Chondrocyte (in vitro differentiated cells): ENCODE data around the gene HHIPL1. TPM values are rescaled to one million over a fixed set of nuclear protein-coding genes. Genes with fewer than 3 reads are reported as not detected.

Source experiments
- DNase-seq: peaks from one replicate; pipeline ENCODE4 v3.0.0; 2021; ENCODE audit warnings: mixed read lengths, low spot score
- H3K27ac Mint-ChIP-seq: one replicate; pipeline ENCODE4 v1.8.0; 2021; ENCODE audit warnings: mild to moderate bottlenecking, moderate library complexity, mixed read lengths; ENCODE audit not compliant: unreplicated experiment
- H3K27me3 Mint-ChIP-seq: 2 replicates; pipeline ENCODE4 v1.8.0; 2021; ENCODE audit warnings: low read depth, mixed read lengths
- H3K36me3 Mint-ChIP-seq: 2 replicates; pipeline ENCODE4 v1.8.0; 2021; ENCODE audit warnings: low read depth, mixed read lengths
- H3K4me1 Mint-ChIP-seq: 2 replicates; pipeline ENCODE4 v1.8.0; 2021; ENCODE audit warnings: low read depth, mild to moderate bottlenecking, mixed read lengths
- H3K4me3 Mint-ChIP-seq: one replicate; pipeline ENCODE4 v1.8.0; 2021; ENCODE audit warnings: mild to moderate bottlenecking, moderate library complexity, mixed read lengths; ENCODE audit not compliant: unreplicated experiment
- H3K9me3 Mint-ChIP-seq: 2 replicates; pipeline ENCODE4 v1.8.0; 2021; ENCODE audit warnings: low read depth, mixed read lengths
- total RNA-seq: library from RNA; stranded (reverse); gene quantifications from 3 replicates; pipeline ENCODE4 v1.2.1, GENCODE V29; 2021
- TF ChIP-seq, protein P1 (sequence below): fragments of 200-600 bp; sonication (generic); IDR thresholded peaks from 2 replicates; pipeline ENCODE4 v1.5.0; 2021; ENCODE audit warnings: antibody characterized with exemption, mild to moderate bottlenecking, moderate library complexity

The HHIPL1 gene
- total RNA-seq, 1 donor from 2014 or later: 5.6 TPM

DNA sequence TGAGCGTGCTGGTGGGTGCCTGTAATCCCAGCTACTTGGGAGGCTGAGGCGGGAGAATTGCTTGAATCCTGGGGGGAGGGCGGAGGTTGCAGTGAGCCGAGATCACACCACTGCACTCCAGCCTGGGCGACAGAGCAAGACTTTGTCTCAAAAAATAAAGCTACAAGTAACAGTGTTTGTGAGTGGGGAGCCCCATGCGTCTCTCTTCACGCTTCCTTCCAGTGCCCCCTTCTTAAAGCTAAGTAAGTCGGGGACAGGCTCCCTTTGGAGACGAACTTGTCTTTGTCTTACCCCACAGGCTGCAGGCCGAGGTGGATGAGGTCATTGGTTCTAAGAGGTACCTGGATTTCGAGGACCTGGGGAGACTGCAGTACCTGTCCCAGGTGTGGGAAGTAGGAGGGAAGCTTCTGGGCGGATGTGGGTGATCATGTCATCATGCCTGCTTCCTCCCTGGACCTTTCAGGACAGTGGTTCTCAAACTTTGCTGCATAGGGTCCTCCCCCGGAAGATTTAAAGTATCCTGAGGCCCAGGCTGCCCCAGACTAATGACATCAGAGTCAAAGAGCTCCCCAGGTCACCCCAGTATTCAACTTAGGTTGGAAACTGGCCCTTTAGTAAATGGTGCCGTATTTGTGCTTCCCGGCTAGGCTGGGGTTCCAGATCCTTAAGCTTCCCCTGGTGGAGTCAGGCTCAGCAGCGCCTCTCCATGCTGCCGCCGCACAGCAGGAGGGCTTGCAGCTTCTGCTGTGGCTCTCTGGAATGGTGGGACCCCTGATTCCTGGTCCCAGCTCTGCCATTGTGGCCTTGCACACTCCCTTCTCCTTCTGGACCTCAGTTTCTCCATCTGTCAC lies 76.2 kb downstream of the HHIPL1 start:
- H3K27me3 Mint-ChIP-seq: peaks cover 7% of the 10 kb centered on the region
- TF ChIP-seq, protein P1, sequence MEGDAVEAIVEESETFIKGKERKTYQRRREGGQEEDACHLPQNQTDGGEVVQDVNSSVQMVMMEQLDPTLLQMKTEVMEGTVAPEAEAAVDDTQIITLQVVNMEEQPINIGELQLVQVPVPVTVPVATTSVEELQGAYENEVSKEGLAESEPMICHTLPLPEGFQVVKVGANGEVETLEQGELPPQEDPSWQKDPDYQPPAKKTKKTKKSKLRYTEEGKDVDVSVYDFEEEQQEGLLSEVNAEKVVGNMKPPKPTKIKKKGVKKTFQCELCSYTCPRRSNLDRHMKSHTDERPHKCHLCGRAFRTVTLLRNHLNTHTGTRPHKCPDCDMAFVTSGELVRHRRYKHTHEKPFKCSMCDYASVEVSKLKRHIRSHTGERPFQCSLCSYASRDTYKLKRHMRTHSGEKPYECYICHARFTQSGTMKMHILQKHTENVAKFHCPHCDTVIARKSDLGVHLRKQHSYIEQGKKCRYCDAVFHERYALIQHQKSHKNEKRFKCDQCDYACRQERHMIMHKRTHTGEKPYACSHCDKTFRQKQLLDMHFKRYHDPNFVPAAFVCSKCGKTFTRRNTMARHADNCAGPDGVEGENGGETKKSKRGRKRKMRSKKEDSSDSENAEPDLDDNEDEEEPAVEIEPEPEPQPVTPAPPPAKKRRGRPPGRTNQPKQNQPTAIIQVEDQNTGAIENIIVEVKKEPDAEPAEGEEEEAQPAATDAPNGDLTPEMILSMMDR: no peak
- H3K27ac Mint-ChIP-seq: no peak overlapping the region
- H3K4me1 Mint-ChIP-seq: no peaks in the 10 kb centered on the region
- H3K9me3 Mint-ChIP-seq: no peaks in the 10 kb centered on the region
- H3K4me3 Mint-ChIP-seq: no peak overlapping the region
- no peaks in the 10 kb centered on the region for H3K36me3 Mint-ChIP-seq
- DNase-seq: peak; percentile 37

DNA sequence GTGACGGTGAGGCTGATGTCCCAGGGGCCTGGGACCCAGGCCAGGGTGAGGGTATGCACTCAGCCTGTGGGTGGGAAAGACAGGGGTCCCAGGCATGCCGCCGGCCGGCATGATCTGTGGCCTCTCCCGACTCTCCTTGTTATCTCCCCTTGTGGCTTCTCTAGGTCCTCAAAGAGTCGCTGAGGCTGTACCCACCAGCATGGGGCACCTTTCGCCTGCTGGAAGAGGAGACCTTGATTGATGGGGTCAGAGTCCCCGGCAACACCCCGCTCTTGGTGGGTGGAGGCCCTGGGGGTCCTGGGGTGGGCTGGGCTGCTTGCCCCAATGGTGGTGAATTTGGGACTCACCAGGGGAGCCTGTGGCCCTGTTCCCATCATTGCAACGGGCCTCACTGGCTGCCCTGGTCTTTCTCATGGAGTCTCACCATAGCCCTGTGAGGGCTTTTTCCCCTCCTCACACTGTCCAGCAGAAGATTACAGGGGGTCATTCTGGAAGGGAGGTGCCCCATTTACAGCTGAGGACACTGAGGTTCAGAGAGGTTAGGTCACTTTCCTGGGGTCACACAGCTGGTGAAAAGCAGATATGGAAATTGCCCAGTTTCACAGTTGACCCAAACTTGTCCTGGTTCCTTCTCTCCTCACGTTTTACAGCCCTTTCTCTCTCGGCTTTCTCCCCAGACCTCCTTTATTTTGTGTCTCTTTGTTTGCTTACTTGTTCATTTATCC lies 77.0 kb downstream of the HHIPL1 start:
- no peaks in the 10 kb centered on the region for H3K9me3 Mint-ChIP-seq
- peaks cover 7% of the 10 kb centered on the region for H3K27me3 Mint-ChIP-seq
- no peak overlapping the region for H3K4me3 Mint-ChIP-seq
- TF ChIP-seq, protein P1: no peak
- H3K36me3 Mint-ChIP-seq: no peaks in the 10 kb centered on the region
- H3K27ac Mint-ChIP-seq: no peak overlapping the region
- peak; percentile 77 for DNase-seq
- no peaks in the 10 kb centered on the region for H3K4me1 Mint-ChIP-seq

DNA sequence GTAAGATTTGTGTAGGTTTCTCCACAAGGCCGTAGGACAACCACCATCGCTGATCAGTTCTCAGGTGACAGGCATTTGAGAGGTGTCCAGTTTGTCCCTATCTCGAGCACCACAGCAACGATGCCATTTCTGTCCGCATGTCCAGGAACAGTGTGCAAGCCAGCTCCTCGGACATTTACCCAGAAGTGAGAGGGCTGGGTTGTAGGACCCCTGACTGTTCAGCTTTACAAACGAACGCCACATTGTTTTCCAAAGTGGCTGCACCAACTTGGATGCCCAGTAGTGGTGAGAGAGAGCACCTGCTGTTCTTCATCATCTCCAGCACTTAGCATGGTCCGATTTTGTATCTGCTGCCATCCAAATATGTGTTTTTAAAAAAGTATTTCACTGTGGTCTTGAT lies 77.8 kb downstream of the HHIPL1 start:
- no peaks in the 10 kb centered on the region for H3K4me1 Mint-ChIP-seq
- TF ChIP-seq, protein P1: no peak
- DNase-seq: peak; percentile 36
- H3K27ac Mint-ChIP-seq: no peak overlapping the region
- H3K9me3 Mint-ChIP-seq: no peaks in the 10 kb centered on the region
- peaks cover 7% of the 10 kb centered on the region for H3K27me3 Mint-ChIP-seq
- no peak overlapping the region for H3K4me3 Mint-ChIP-seq
- H3K36me3 Mint-ChIP-seq: no peaks in the 10 kb centered on the region

DNA sequence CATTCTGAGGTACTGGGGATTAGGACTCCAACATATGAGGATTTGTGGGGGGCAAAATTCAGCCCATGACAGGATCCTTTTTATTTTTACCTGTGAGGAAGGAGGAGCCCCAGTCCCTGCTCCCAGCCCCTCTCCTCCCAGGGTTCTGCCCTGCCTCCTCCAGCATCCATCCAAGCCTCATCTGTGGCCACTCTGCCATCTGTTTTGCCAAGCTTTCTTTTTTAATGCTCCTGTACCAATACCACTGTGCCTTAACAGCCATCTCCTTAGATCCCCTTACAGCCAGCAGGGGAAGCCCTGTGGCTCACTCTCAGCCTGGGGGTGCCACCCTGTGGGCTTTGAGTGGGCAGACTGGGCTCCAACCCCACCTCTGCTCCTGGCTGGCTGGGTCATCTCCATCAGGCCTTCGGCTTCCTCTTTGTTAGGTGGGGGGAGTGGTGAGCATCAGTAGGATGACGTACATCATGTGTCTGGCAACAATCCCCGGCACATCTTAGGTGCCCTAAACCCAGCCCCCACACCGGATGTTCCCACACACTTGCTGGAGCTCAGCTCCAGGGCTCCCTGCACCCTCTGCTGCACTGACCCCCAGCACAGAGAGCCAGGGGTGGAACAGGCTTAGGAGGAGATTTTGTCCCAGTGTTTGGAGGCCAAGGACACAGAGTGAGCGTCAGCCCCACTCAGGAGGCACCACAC lies 79.4 kb downstream of the HHIPL1 start:
- DNase-seq: peak; percentile 75
- H3K27ac Mint-ChIP-seq: no peak overlapping the region

More for the DNA sequence above, 79.4 kb downstream of the HHIPL1 start:
- H3K9me3 Mint-ChIP-seq: no peaks in the 10 kb centered on the region
- TF ChIP-seq, protein P1: no peak
- no peaks in the 10 kb centered on the region for H3K36me3 Mint-ChIP-seq
- no peak overlapping the region for H3K4me3 Mint-ChIP-seq
- no peaks in the 10 kb centered on the region for H3K4me1 Mint-ChIP-seq
- peaks cover 7% of the 10 kb centered on the region for H3K27me3 Mint-ChIP-seq
